AG09319 (cell line): ENCODE results near the gene CTCF.
"Not testable (repeated sequence)": the region's sequence is repeated elsewhere in the genome, so short reads cannot be mapped to it uniquely, and the experiment has no call there.

Source experiments
- DNase-seq: peaks from one replicate; pipeline ENCODE4 v3.0.0-alpha.2; 2010; ENCODE audit warnings: low read depth; ENCODE audit errors: extremely low read depth
- TF ChIP-seq, protein P1 (sequence below): IDR thresholded peaks from 2 replicates; pipeline ENCODE4 v1.5.1; 2011; ENCODE audit warnings: low read depth, mild to moderate bottlenecking, inconsistent platforms, low read length, moderate library complexity

CTCF gene

GRCh38 chr16:67529582-67530012 is 32.7 kb upstream of the CTCF start:
- no peak for DNase-seq

GRCh38 chr16:67530013-67530939 is 32.0 kb upstream of the CTCF start:
- DNase-seq = no peak
- TF ChIP-seq, protein P1, sequence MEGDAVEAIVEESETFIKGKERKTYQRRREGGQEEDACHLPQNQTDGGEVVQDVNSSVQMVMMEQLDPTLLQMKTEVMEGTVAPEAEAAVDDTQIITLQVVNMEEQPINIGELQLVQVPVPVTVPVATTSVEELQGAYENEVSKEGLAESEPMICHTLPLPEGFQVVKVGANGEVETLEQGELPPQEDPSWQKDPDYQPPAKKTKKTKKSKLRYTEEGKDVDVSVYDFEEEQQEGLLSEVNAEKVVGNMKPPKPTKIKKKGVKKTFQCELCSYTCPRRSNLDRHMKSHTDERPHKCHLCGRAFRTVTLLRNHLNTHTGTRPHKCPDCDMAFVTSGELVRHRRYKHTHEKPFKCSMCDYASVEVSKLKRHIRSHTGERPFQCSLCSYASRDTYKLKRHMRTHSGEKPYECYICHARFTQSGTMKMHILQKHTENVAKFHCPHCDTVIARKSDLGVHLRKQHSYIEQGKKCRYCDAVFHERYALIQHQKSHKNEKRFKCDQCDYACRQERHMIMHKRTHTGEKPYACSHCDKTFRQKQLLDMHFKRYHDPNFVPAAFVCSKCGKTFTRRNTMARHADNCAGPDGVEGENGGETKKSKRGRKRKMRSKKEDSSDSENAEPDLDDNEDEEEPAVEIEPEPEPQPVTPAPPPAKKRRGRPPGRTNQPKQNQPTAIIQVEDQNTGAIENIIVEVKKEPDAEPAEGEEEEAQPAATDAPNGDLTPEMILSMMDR = no peak

More at GRCh38 chr16:67529582-67530012, 32.7 kb upstream of the CTCF start:
- TF ChIP-seq, protein P1 = no peak

DNA sequence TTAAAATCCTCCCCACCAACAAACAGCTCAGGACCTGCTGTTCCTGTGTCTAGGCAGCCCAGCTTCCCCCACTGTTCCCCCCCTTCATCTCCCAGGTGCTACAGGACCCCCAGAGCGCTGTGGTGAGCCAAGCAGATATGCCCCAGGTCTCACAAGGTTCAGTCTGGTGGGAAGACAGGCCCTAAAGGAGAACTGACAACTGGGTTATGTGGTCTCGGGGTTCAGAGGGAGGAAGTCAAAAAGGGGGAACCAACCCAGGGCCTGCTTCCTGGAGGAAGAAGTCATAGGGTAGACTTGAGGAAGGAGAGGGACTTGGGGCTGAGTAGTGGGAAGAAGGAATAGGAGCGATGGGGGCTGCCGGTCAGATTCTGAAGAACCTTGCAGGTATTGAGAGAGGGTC is 31.1 kb upstream of the CTCF start:
- TF ChIP-seq, protein P1 = no peak

GRCh38 chr16:67533024-67533560 is 29.2 kb upstream of the CTCF start:
- no peak for DNase-seq
- TF ChIP-seq, protein P1 = no peak

More for the DNA sequence above, 31.1 kb upstream of the CTCF start:
- no peak for DNase-seq

DNA sequence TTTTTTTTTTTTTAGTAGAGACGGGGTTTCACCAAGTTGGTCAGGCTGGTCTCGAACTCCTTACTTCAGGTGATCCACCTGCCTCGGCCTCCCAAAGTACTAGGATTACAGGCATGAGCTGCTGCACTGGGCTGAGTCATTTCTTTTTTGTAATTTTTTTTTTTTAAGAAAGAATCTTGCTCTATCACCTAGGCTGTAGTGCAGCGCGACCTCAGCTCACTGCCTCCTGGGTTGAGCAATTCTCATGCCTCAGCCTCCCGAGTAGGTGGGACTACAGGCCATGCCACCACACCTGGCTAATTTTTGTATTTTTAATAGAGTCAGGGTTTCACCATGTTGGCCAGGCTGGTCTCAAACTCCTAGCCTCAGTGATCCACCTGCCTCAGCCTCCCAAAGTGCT is 28.3 kb upstream of the CTCF start:
- not testable (repeated sequence) for DNase-seq

DNA sequence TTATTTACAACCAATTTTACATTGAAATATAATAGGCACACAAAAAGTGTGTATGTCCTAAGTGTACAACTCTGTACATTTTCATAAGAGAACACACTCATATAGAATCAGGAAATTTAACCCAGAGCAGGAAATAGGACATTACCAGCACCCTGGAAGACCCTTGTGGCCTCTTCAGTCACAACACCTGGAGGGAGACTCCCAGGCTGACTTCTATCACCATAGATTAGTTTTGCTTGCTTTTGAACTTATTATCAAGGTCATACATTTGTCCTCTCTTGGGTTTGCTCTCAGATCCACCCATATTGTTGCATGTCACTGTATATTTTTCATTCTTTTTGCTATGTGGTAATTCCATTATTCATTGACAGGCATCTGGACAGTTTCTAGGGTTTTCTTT is 27.9 kb upstream of the CTCF start:
- TF ChIP-seq, protein P1 = no peak
- no peak for DNase-seq

DNA sequence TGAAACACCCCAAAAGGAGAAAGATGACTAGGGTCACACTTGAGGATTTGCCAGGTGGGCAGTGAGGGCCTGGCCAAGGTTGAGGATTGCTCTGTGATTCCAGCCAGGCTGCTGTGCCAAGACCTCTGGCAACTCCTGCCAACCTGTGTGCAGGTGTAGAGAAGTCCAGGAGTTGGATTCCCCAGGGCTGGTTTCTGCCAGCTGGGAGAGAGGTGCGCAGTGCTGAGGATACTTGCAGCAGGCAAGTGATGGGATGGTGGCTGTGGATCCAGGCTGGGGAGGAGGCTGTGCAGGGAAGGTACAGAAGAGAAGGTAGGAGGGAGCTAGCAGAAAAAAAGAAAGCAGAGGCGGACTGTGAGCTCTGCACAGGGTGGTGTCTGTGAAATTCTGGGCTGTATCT is 27.1 kb upstream of the CTCF start:
- no peak for DNase-seq
- TF ChIP-seq, protein P1 = no peak
